ENCODE results near the gene RLN1. TPM values are rescaled to one million over a fixed set of nuclear protein-coding genes. Genes with fewer than 3 reads are reported as not detected.
"Not testable (repeated sequence)": the region's sequence is repeated elsewhere in the genome, so short reads cannot be mapped to it uniquely, and the experiment has no call there.

Gene RLN1
- total RNA-seq, 4 donors from 2014 or later = not detected

DNA sequence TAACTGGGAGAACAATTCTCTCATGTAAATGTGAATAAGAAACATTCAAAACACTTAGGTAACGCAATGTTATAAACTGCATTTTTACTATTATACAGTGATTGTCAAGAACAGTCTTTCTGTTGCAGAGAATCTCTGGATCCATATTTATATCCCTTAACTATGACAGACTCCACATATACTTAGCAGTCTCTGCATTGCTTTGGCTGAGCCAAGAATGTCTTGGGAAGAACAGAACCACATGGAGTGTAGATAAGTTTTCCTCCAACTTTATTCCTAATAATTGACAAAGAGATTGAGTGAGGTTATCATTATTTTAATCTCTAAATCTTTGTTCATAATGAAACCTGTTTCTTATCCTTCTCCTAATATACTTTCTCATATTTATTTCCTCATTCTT, 15.6 kb upstream of the RLN1 start:
- Histone ChIP-seq H3K27ac (no peak overlapping the region), H3K4me1 (peaks cover 0 to 7% of the 10 kb centered on the region in 2 donors), H3K4me3 (no peak overlapping the region), H3K27me3 (no peaks in the 10 kb centered on the region), H3K9me3 (no peaks in the 10 kb centered on the region), H3K36me3 (no peaks in the 10 kb centered on the region)
- ATAC-seq (no peak), DNase-seq (no peak)
- in situ Hi-C loops (cut with MboI; ENCODE audit: low sequenced_read_pairs in 4 of 4) (no loop called here), intact Hi-C loops (cut with DNase I; ENCODE audit: low total_unique reads) (no loop called here)
- TF ChIP-seq CTCF (IDR thresholded peaks at IDR 0.05 in 4 of 5, conservative IDR thresholded peaks at IDR 0.05 in 1 of 5) = no peak

GRCh38 chr9:5354184-5354583, 14.5 kb upstream of the RLN1 start:
- in situ Hi-C loops (cut with MboI; ENCODE audit: low sequenced_read_pairs in 4 of 4) = no loop called here
- Histone ChIP-seq H3K27me3 (no peaks in the 10 kb centered on the region), H3K4me1 (peaks cover 0 to 7% of the 10 kb centered on the region in 2 donors), H3K4me3 (no peak overlapping the region), H3K27ac (no peak overlapping the region), H3K9me3 (no peaks in the 10 kb centered on the region), H3K36me3 (no peaks in the 10 kb centered on the region)
- ATAC-seq (no peak), DNase-seq (no peak)
- no peak for TF ChIP-seq CTCF (IDR thresholded peaks at IDR 0.05 in 4 of 5, conservative IDR thresholded peaks at IDR 0.05 in 1 of 5)
- no peak for TF ChIP-seq POLR2A (IDR thresholded peaks at IDR 0.05)
- intact Hi-C loops (cut with DNase I; ENCODE audit: low total_unique reads) = no loop called here

DNA sequence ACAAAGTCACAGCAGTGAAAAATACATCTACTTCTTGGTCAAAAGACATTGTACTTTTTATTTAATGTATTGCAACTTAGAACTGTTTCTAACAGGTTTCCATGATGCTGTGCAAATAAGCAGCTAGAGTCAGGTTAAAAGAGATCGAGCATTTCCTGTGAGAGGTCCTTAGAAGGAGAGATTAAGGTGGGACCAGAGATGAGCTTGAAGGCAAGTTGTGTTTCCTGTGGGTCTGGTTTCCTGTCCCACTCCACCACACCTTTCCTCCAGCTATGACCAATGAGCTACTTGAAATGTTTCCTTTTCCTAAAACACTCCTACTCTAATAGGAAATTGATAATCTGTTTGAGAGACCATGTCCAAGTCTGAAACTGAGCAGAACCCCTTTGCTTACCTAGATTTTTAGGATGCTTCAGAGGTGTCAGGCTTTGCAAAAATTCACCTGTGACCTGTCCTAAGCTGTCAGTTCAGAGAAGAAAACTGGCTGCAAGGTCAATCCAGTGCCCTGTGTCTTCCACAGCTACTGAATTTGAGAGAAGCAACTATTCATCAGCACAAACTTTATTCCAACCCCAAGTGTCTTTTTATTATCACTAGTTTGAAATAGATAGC, 13.1 kb upstream of the RLN1 start:
- intact Hi-C loops (cut with DNase I; ENCODE audit: low total_unique reads) (no loop called here), in situ Hi-C loops (cut with MboI; ENCODE audit: low sequenced_read_pairs in 4 of 4) (no loop called here)
- H3K9me3 ChIP-seq = no peaks in the 10 kb centered on the region
- no peaks in the 10 kb centered on the region for H3K36me3 ChIP-seq
- ATAC-seq = no peak
- H3K4me3 ChIP-seq = no peak overlapping the region
- peaks cover 0 to 4% of the 10 kb centered on the region in 2 donors for H3K4me1 ChIP-seq
- H3K27me3 ChIP-seq = no peaks in the 10 kb centered on the region
- DNase-seq = no peak
- no peak overlapping the region for H3K27ac ChIP-seq
- no peak for TF ChIP-seq POLR2A (IDR thresholded peaks at IDR 0.05)
- TF ChIP-seq CTCF (IDR thresholded peaks at IDR 0.05 in 4 of 5, conservative IDR thresholded peaks at IDR 0.05 in 1 of 5) = no peak

GRCh38 chr9:5336688-5337087, 3.0 kb downstream of the RLN1 start:
- Histone ChIP-seq H3K4me3 (no peak overlapping the region), H3K9me3 (no peaks in the 10 kb centered on the region), H3K27me3 (no peaks in the 10 kb centered on the region), H3K36me3 (no peaks in the 10 kb centered on the region), H3K4me1 (no peaks in the 10 kb centered on the region), H3K27ac (no peak overlapping the region)
- in situ Hi-C loops (cut with MboI; ENCODE audit: low sequenced_read_pairs in 4 of 4) = no loop called here
- no peak for ATAC-seq
- no peak for TF ChIP-seq CTCF (IDR thresholded peaks at IDR 0.05 in 4 of 5, conservative IDR thresholded peaks at IDR 0.05 in 1 of 5)
- no peak for TF ChIP-seq POLR2A (IDR thresholded peaks at IDR 0.05)
- DNase-seq = no peak
- intact Hi-C loops (cut with DNase I; ENCODE audit: low total_unique reads) = no loop called here

DNA sequence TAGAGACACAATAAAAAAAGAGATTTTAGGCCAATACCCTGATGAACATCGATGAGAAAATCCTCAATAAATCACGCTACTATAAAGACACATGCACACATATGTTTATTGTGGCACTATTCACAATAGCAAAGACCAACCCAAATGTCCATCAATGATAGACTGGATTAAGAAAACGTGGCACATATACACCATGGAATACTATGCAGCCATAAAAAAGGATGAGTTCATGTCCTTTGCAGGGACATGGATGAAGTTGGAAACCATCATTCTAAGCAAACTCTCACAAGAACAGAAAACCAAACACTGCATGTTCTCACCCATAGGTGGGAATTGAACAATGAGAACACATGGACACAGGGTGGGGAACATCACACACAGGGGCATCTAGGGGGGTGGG, 8.4 kb downstream of the RLN1 start:
- H3K27ac ChIP-seq; intact Hi-C loops (cut with DNase I; ENCODE audit: low total_unique reads): not testable (repeated sequence)

More for the DNA sequence above, 8.4 kb downstream of the RLN1 start:
- H3K36me3 ChIP-seq; ATAC-seq; H3K27me3 ChIP-seq; in situ Hi-C loops (cut with MboI; ENCODE audit: low sequenced_read_pairs in 4 of 4); H3K4me3 ChIP-seq; H3K9me3 ChIP-seq; DNase-seq; H3K4me1 ChIP-seq: not testable (repeated sequence)
